GM12878 (cell line): ENCODE measurements around the gene NR6A1. TPM values are rescaled to one million over a fixed set of nuclear protein-coding genes. Genes with fewer than 3 reads are reported as not detected.

Source experiments
- BHLHE40 ChIP-seq, 2 experiments: fragments of 450-650 bp in 1 of 2; IDR thresholded peaks; 2 replicates each; pipeline ENCODE4 v1.6.1; 2011 to 2017; ENCODE audit warnings: low read depth in 2 of 2, borderline replicate concordance in 1 of 2, improper control_type of control experiment in 1 of 2, low read length in 1 of 2, mild to moderate bottlenecking in 1 of 2
- EGR1 ChIP-seq, 2 experiments: IDR thresholded peaks; 1 replicate in 1 of 2; 2 replicates in 1 of 2; pipeline ENCODE4 v1.6.1; 2011 to 2012; ENCODE audit warnings: low read depth in 2 of 2, low read length in 2 of 2, borderline replicate concordance in 1 of 2, mild to moderate bottlenecking in 1 of 2, moderate library complexity in 1 of 2
- ELK1 ChIP-seq: IDR thresholded peaks from 2 replicates; pipeline ENCODE4 v1.6.1; 2012; ENCODE audit warnings: low read depth, low read length, improper control_type of control experiment
- GABPA ChIP-seq: IDR thresholded peaks from 2 replicates; pipeline ENCODE4 v1.6.1; 2014; ENCODE audit warnings: antibody characterized with exemption, low read depth, mild to moderate bottlenecking, inconsistent platforms
- JUNB ChIP-seq: IDR thresholded peaks from 2 replicates; pipeline ENCODE4 v1.6.1; 2016; ENCODE audit warnings: antibody characterized with exemption, mild to moderate bottlenecking
- NR2C2 ChIP-seq: IDR thresholded peaks from 2 replicates; pipeline ENCODE4 v1.6.1; 2011; ENCODE audit warnings: borderline replicate concordance, low read depth; ENCODE audit not compliant: control insufficient read depth, insufficient read length
- NRF1 ChIP-seq: conservative IDR thresholded peaks from 2 replicates; pipeline ENCODE4 v1.6.1; 2011; ENCODE audit warnings: mild to moderate bottlenecking, low read depth, low read length, improper control_type of control experiment
- POU2F2 ChIP-seq: IDR thresholded peaks from 3 replicates; pipeline ENCODE4 v1.6.1; 2011; ENCODE audit warnings: low read depth, mild to moderate bottlenecking, low read length, borderline replicate concordance
- RELB ChIP-seq: fragments of 450-650 bp; IDR thresholded peaks from 2 replicates; pipeline ENCODE4 v1.6.1; 2017; ENCODE audit warnings: low read depth, mild to moderate bottlenecking, moderate library complexity
- REST ChIP-seq: IDR thresholded peaks from 2 replicates; pipeline ENCODE4 v1.6.1; 2012; ENCODE audit warnings: mild to moderate bottlenecking, low read depth, low read length
- SMARCA5 ChIP-seq: fragments of 450-650 bp; IDR thresholded peaks from 2 replicates; pipeline ENCODE4 v1.6.1; 2017; ENCODE audit warnings: mild to moderate bottlenecking
- SRF ChIP-seq, 2 experiments: IDR thresholded peaks; 2 replicates each; pipeline ENCODE4 v1.6.1; 2011; ENCODE audit warnings: low read depth in 2 of 2, low read length in 2 of 2, mild to moderate bottlenecking in 1 of 2, moderate library complexity in 1 of 2
- TCF7 ChIP-seq: IDR thresholded peaks from 2 replicates; pipeline ENCODE4 v1.6.1; 2014; ENCODE audit warnings: antibody characterized with exemption, borderline replicate concordance
- USF1 ChIP-seq: IDR thresholded peaks from 2 replicates; pipeline ENCODE4 v1.6.1; 2011; ENCODE audit warnings: borderline replicate concordance, low read depth, mild to moderate bottlenecking, moderate library complexity, mixed read lengths, low read length; ENCODE audit not compliant: insufficient read depth; ENCODE audit errors: extremely low read length
- ZBTB40 ChIP-seq: fragments of 450-650 bp; IDR thresholded peaks from 2 replicates; pipeline ENCODE4 v1.6.1; 2016; ENCODE audit warnings: mild to moderate bottlenecking, moderate library complexity, borderline replicate concordance
- ZNF207 ChIP-seq: fragments of 450-650 bp; IDR thresholded peaks from 2 replicates; pipeline ENCODE4 v1.6.1; 2014; ENCODE audit warnings: antibody characterized with exemption, mild to moderate bottlenecking, borderline replicate concordance
- polyA plus RNA-seq, 11 experiments: library from polyadenylated mRNA; depleted of rRNA in 4 of 11; unstranded in 6 of 11; stranded (reverse) in 5 of 11; fragments of >200 nt; fragmentation: Nextera tagmentation in 4 of 11; fragmentation: Illumina TruSeq in 1 of 11; extraction: Ambion mirVana in 4 of 11; extraction: Trizol in 1 of 11; gene quantifications; 1 replicate in 1 of 11; 2 replicates in 10 of 11; pipeline versions ENCODE4 v1.2.1 to v1.2.3, GENCODE V29; 2011 to 2016; ENCODE audit warnings: inconsistent platforms in 2 of 11, missing spikeins in 2 of 11, low read depth in 1 of 11
- total RNA-seq, 4 experiments: library from RNA; depleted of rRNA in 3 of 4; stranded (reverse); fragments of >200 nt in 3 of 4; fragmentation: Illumina TruSeq in 1 of 4; extraction: Trizol in 1 of 4; gene quantifications; 2 replicates each; pipeline versions ENCODE4 v1.2.1 to v1.2.3, GENCODE V29; 2013 to 2021

NR6A1 gene
- total and polyA plus RNA-seq, 10 of the 15 experiments (the other 5 are each of a cell fraction or from before 2014, with no cell fraction given) = 1.2 to 9.2 (median 4.6) TPM

GRCh38 chr9:124658165-124659017 is 112.7 kb downstream of the NR6A1 start (continued):
- no peak for TF ChIP-seq REST
- TF ChIP-seq EGR1 (IDR thresholded peaks at IDR 0.05; ENCODE audit: borderline replicate concordance in 1 of 2, low read depth in 2 of 2, low read length in 2 of 2) = no peak
- peak; percentile 77 for TF ChIP-seq USF1
- TF ChIP-seq NR2C2 = no peak
- no peak for TF ChIP-seq NRF1
- no peak for TF ChIP-seq SRF (IDR thresholded peaks at IDR 0.05; ENCODE audit: low read depth in 2 of 2, low read length in 2 of 2)
- no peak for TF ChIP-seq SMARCA5
- no peak for TF ChIP-seq GABPA
- no peak; the same call in 1 of the 2 replicates for TF ChIP-seq JUNB
- no peak; the same call in 1 of the 2 replicates for TF ChIP-seq ZBTB40
- TF ChIP-seq TCF7 = no peak
- TF ChIP-seq ELK1 = no peak
- no peak for TF ChIP-seq RELB
- TF ChIP-seq BHLHE40 (IDR thresholded peaks at IDR 0.05; ENCODE audit: borderline replicate concordance in 1 of 2, low read depth in 2 of 2, low read length in 1 of 2) = peak; percentile 42 to 64; a peak in 3 of 4 replicates
- TF ChIP-seq ZNF207 = no peak
- peak; percentile 94 for TF ChIP-seq POU2F2
